Keratinocyte (primary cell): ENCODE results near the gene SCP2D1. TPM values are rescaled to one million over a fixed set of nuclear protein-coding genes. Genes with fewer than 3 reads are reported as not detected.

ENCODE experiments used
- DNase-seq: peaks from one replicate; pipeline ENCODE4 v3.0.0-alpha.2; 2011; ENCODE audit warnings: low read depth, missing footprints, low spot score
- FAIRE-seq: peaks from 2 replicates; lab custom pipeline; 2011; peaks lifted over from hg19 to GRCh38; lab: Jason Lieb, UNC
- H2AFZ ChIP-seq: 2 replicates; pipeline ENCODE4 v1.6.0; 2012; ENCODE audit warnings: low read length, control low read depth, inconsistent platforms; ENCODE audit not compliant: control insufficient read depth
- H3K27ac ChIP-seq: 2 replicates; pipeline ENCODE4 v1.5.1; 2011; ENCODE audit warnings: low read length; ENCODE audit not compliant: control insufficient read depth, insufficient read depth
- H3K27me3 ChIP-seq: 3 replicates; pipeline ENCODE4 v1.6.0; 2011; ENCODE audit warnings: low read length; ENCODE audit not compliant: control insufficient read depth, insufficient read depth; ENCODE audit errors: extremely low read depth
- H3K36me3 ChIP-seq, 2 experiments: 2 replicates in 1 of 2; 3 replicates in 1 of 2; pipeline ENCODE4 v1.5.1; 2011; ENCODE audit warnings: low read length in 2 of 2, mild to moderate bottlenecking in 1 of 2; ENCODE audit not compliant: control insufficient read depth in 2 of 2, insufficient read depth in 2 of 2; ENCODE audit errors: extremely low read depth in 1 of 2
- H3K4me1 ChIP-seq: 3 replicates; pipeline ENCODE4 v1.5.1; 2011; ENCODE audit warnings: low read length; ENCODE audit not compliant: control insufficient read depth, insufficient read depth; ENCODE audit errors: extremely low read depth
- H3K4me2 ChIP-seq: 3 replicates; pipeline ENCODE4 v1.6.0; 2011; ENCODE audit warnings: low read depth, low read length; ENCODE audit not compliant: control insufficient read depth, insufficient read depth; ENCODE audit errors: extremely low read depth
- H3K4me3 ChIP-seq, 3 experiments: fragments of 200-600 bp in 1 of 3; sonication (generic) in 1 of 3; 2 replicates in 2 of 3; 3 replicates in 1 of 3; pipeline ENCODE4 v1.5.1; 2011 to 2016; ENCODE audit warnings: low read length in 3 of 3, mild to moderate bottlenecking in 3 of 3, control low read depth in 2 of 3, inconsistent platforms in 1 of 3, low read depth in 1 of 3, mixed read lengths in 1 of 3, mixed run types in 1 of 3, moderate library complexity in 1 of 3; ENCODE audit not compliant: control insufficient read depth in 2 of 3, insufficient read depth in 2 of 3; ENCODE audit errors: extremely low read depth in 1 of 3
- H3K79me2 ChIP-seq: 2 replicates; pipeline ENCODE4 v1.6.0; 2012; ENCODE audit warnings: low read length; ENCODE audit not compliant: control insufficient read depth, insufficient read depth
- H3K9ac ChIP-seq: 3 replicates; pipeline ENCODE4 v1.6.0; 2011; ENCODE audit warnings: low read length; ENCODE audit not compliant: control insufficient read depth, insufficient read depth; ENCODE audit errors: extremely low read depth
- H3K9me1 ChIP-seq: 3 replicates; pipeline ENCODE4 v1.6.0; 2011; ENCODE audit warnings: low read length; ENCODE audit not compliant: control insufficient read depth, insufficient read depth; ENCODE audit errors: extremely low read depth
- H3K9me3 ChIP-seq: 2 replicates; pipeline ENCODE4 v1.5.1; 2012; ENCODE audit warnings: low read depth, low read length; ENCODE audit not compliant: control insufficient read depth
- H4K20me1 ChIP-seq: 3 replicates; pipeline ENCODE4 v1.6.0; 2011; ENCODE audit warnings: low read length; ENCODE audit not compliant: control insufficient read depth, insufficient read depth; ENCODE audit errors: extremely low read depth
- EZH2 ChIP-seq: IDR thresholded peaks from one replicate; pipeline ENCODE4 v1.6.1; 2012; ENCODE audit warnings: inconsistent platforms, mild to moderate bottlenecking, low read length, moderate library complexity
- dilution Hi-C: fragments of 300-500 bp; cut with MboI; formaldehyde crosslinking; loops from one replicate; pipeline ENCODE4 v1.7.0; 2020; ENCODE audit warnings: low sequenced_read_pairs; ENCODE audit not compliant: extremely low pct_ligation_motif_present
- polyA plus RNA-seq, 5 experiments: library from polyadenylated mRNA; depleted of rRNA in 3 of 5; stranded (reverse) in 3 of 5; stranded (forward) in 1 of 5; unstranded in 1 of 5; fragments of >200 nt; gene quantifications; 1 replicate in 1 of 5; 2 replicates in 3 of 5; 3 replicates in 1 of 5; pipeline versions ENCODE4 v1.2.1 to v1.2.3, GENCODE V29; 2011 to 2012; ENCODE audit warnings: missing spikeins in 2 of 5, low read depth in 1 of 5, low replicate concordance in 1 of 5
- TF ChIP-seq, protein P1 (sequence below), 3 experiments: IDR thresholded peaks in 1 of 3; conservative IDR thresholded peaks in 1 of 3; optimal IDR thresholded peaks in 1 of 3; 2 replicates in 2 of 3; 3 replicates in 1 of 3; pipeline versions ENCODE3 to v1.5.1; 2011; ENCODE audit warnings: low read length in 3 of 3, mild to moderate bottlenecking in 3 of 3, moderate library complexity in 2 of 3, control low read depth in 1 of 3, inconsistent platforms in 1 of 3; ENCODE audit not compliant: insufficient read depth in 2 of 3; ENCODE audit errors: extremely low read depth in 1 of 3

Gene SCP2D1
- polyA plus RNA-seq, 1 donor (not counting 4 experiments of a cell fraction or from before 2014, with no cell fraction given), result not detected

DNA sequence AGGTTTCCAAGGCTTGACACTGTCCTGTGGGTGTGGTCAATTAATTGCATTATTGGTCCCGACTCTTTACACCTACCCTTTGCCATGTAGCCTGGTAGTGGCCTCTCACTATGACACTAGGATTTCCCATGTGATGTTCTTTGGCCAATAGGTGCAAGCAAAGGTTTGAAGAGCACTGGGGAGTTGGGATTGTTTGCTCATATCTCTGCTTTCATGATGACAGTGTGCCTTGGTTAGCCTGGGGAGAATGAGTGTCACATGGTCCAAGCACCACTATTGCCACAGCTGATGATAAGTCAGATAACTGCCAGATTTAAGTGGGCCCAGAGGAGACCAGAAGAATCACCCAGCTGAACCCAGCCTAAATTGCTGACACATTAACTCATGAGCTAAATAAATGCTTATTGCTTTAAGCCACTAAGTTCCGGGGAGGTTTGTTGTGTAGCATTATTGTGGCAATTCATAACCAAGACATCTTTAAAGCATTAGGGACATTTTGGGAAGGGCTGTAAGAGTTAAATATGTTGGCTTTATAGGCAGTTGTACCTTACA lies 17.2 kb upstream of the SCP2D1 start:
- no peaks in the 10 kb centered on the region for H3K9me1 ChIP-seq
- H3K4me1 ChIP-seq, result peaks cover 5% of the 10 kb centered on the region
- no peaks in the 10 kb centered on the region for H3K36me3 ChIP-seq
- H3K27me3 ChIP-seq, result no peaks in the 10 kb centered on the region
- H3K4me2 ChIP-seq, result no peak overlapping the region
- H2AFZ ChIP-seq, result no peak overlapping the region
- no peaks in the 10 kb centered on the region for H3K79me2 ChIP-seq
- no peak overlapping the region for H3K9ac ChIP-seq
- dilution Hi-C loops, result no loop called here
- no peaks in the 10 kb centered on the region for H3K9me3 ChIP-seq
- H3K27ac ChIP-seq, result no peak overlapping the region
- DNase-seq (no peak), FAIRE-seq (no peak)
- no peak overlapping the region for H3K4me3 ChIP-seq
- no peak for TF ChIP-seq EZH2
- TF ChIP-seq, protein P1, sequence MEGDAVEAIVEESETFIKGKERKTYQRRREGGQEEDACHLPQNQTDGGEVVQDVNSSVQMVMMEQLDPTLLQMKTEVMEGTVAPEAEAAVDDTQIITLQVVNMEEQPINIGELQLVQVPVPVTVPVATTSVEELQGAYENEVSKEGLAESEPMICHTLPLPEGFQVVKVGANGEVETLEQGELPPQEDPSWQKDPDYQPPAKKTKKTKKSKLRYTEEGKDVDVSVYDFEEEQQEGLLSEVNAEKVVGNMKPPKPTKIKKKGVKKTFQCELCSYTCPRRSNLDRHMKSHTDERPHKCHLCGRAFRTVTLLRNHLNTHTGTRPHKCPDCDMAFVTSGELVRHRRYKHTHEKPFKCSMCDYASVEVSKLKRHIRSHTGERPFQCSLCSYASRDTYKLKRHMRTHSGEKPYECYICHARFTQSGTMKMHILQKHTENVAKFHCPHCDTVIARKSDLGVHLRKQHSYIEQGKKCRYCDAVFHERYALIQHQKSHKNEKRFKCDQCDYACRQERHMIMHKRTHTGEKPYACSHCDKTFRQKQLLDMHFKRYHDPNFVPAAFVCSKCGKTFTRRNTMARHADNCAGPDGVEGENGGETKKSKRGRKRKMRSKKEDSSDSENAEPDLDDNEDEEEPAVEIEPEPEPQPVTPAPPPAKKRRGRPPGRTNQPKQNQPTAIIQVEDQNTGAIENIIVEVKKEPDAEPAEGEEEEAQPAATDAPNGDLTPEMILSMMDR (optimal IDR thresholded peaks at IDR 0.05 in 1 of 3, IDR thresholded peaks at IDR 0.05 in 1 of 3, conservative IDR thresholded peaks at IDR 0.05 in 1 of 3; ENCODE audit: extremely low read depth in 1 of 3, insufficient read depth in 2 of 3, low read length in 3 of 3), result no peak
- H4K20me1 ChIP-seq, result no peaks in the 10 kb centered on the region

GRCh38 chr20:18801516-18801915 lies 12.1 kb upstream of the SCP2D1 start:
- no peak overlapping the region for H3K4me2 ChIP-seq
- H3K9me1 ChIP-seq, result no peaks in the 10 kb centered on the region
- H3K9me3 ChIP-seq, result no peaks in the 10 kb centered on the region
- H3K27ac ChIP-seq, result no peak overlapping the region
- peaks cover 4% of the 10 kb centered on the region for H3K4me1 ChIP-seq
- H2AFZ ChIP-seq, result no peak overlapping the region
- no peaks in the 10 kb centered on the region for H3K27me3 ChIP-seq
- DNase-seq (no peak), FAIRE-seq (no peak)
- TF ChIP-seq, protein P1 (optimal IDR thresholded peaks at IDR 0.05 in 1 of 3, IDR thresholded peaks at IDR 0.05 in 1 of 3, conservative IDR thresholded peaks at IDR 0.05 in 1 of 3; ENCODE audit: extremely low read depth in 1 of 3, insufficient read depth in 2 of 3, low read length in 3 of 3), result no peak
- no peaks in the 10 kb centered on the region for H3K36me3 ChIP-seq
- no peak overlapping the region for H3K9ac ChIP-seq
- H3K4me3 ChIP-seq, result no peak overlapping the region
- dilution Hi-C loops, result no loop called here
- no peaks in the 10 kb centered on the region for H3K79me2 ChIP-seq
- no peaks in the 10 kb centered on the region for H4K20me1 ChIP-seq
